SH-SY5Y (cell line): Measurements from ENCODE around the gene ZBTB20.

Experiments used
- GATA2 ChIP-seq: IDR thresholded peaks from 2 replicates; pipeline ENCODE4 v1.6.1; 2011; ENCODE audit warnings: mild to moderate bottlenecking, low read depth, low read length
- GATA3 ChIP-seq: IDR thresholded peaks from 2 replicates; pipeline ENCODE4 v1.6.1; 2011; ENCODE audit warnings: low read depth, mild to moderate bottlenecking, low read length, moderate library complexity

Gene ZBTB20

GRCh38 chr3:114562557-114562956 lies 584.5 kb downstream of the ZBTB20 start:
- TF ChIP-seq GATA3 (no peak), GATA2 (no peak)

DNA sequence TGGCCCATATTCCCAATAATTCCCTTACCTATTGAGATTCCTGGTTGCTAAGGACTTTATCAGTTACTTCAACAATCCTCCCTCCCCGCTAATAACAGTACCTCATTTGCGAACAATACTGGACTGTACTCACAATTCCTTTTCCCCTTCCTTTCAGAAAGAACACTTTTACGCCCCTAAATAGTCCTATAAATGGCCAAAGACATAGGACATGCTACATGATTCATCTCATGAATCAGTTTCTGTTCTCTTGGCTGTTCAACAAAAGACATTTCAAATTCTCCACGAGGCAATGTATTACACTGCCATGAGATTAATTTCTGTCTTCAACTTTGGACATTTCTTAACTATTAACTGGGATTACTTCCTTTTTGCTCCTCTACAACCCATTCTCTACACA lies 588.8 kb downstream of the ZBTB20 start:
- TF ChIP-seq GATA3, result no peak
- TF ChIP-seq GATA2, result no peak

DNA sequence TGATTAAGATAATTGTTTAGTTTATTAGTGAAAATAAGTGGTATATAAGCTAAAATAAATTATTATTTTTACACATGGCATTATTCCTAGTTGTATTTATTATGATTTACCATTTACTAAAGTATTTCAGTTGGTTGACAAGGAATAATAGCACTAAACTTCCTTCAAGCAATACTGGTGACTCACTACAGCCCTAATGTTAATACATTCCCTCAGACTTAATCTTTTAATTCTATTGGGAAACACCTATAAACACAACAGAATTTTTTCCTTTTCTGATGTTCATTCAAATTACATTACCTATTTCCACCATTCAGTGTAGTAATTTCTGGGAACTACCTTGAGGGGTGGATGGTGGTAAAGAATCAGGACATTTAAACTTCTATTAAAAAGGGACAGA lies 589.3 kb downstream of the ZBTB20 start:
- TF ChIP-seq GATA2 (no peak), GATA3 (no peak)

- TF ChIP-seq GATA3 (no peak), GATA2 (no peak)
These were observed 590.4 kb downstream of the ZBTB20 start for GRCh38 chr3:114556657-114557213.

GRCh38 chr3:114554731-114555130 lies 592.4 kb downstream of the ZBTB20 start:
- TF ChIP-seq GATA2 (no peak), GATA3 (no peak)

DNA sequence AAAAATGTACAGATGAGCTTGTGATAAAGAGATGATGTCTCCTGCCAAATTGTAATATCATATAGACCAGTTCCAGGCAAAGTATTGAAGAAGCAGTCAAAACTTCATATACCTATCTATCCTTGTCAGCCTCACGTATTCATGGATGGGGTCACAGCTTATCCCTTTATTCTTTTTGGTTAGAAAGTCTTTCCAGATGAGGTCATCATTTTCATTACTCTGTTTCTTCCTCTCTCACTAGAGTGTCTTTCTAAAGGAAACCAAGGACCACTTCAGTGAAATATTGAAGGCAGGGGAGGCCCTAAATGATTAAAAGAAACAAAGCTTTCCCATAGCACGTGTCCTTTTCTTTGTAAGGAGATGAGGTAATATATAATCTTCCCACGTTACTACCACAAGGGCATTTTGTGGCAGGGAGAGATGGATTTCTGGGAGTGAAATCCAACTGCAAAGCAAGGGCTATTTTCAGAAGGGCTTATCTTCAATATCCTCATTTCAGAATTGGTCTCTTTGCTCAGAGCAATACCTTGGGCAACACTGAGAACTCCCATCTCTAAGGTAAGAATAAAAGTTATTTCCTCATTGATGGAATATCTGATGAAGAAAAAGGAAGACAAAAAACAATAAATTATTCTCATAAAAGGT lies 593.0 kb downstream of the ZBTB20 start:
- no peak for TF ChIP-seq GATA2
- TF ChIP-seq GATA3, result no peak

DNA sequence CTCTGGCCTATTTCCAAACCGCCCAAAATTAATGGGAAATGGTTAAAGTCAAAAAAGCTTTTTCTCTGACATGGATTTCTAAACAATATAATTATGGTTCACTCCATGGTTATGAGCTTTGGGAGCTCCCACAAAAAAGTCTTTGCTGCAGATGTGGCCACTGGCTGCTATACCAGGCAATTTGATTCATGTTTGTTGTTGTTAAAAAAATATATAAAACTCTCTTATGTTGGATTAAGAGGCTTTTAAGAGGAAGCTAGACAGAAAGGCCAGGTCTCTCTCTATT lies 594.6 kb downstream of the ZBTB20 start:
- TF ChIP-seq GATA3, result no peak
- TF ChIP-seq GATA2, result no peak

- TF ChIP-seq GATA2, result no peak
- no peak for TF ChIP-seq GATA3
These were observed 595.1 kb downstream of the ZBTB20 start for GRCh38 chr3:114551770-114552526.

GRCh38 chr3:114550165-114550564 lies 596.9 kb downstream of the ZBTB20 start:
- TF ChIP-seq GATA3, result no peak
- TF ChIP-seq GATA2, result no peak

- no peak for TF ChIP-seq GATA3
- TF ChIP-seq GATA2, result no peak
These were observed 601.9 kb downstream of the ZBTB20 start for GRCh38 chr3:114545193-114545592.

GRCh38 chr3:114542359-114542758 lies 604.7 kb downstream of the ZBTB20 start:
- TF ChIP-seq GATA3 (no peak), GATA2 (no peak)

- TF ChIP-seq GATA3 (no peak), GATA2 (no peak)
These were observed 607.6 kb downstream of the ZBTB20 start for GRCh38 chr3:114539525-114539924.

DNA sequence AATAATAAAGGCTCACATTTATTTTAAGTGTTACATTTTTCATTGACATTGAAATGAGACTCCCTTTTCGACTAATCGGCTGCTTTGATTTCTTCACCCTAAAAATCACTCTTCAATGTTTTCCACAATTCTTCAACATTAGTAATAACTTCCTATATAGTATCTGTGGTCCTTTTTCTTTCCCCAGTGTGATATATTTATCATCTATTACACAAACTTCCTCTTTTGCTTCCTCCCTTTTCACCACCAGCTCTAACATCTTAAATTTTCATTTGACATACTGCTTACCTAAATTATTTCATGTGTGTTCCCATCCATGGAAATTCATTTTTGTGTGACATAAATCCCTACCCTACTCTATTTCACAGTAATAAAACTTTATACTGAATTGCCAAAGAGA lies 608.9 kb downstream of the ZBTB20 start:
- TF ChIP-seq GATA2 (no peak), GATA3 (no peak)

DNA sequence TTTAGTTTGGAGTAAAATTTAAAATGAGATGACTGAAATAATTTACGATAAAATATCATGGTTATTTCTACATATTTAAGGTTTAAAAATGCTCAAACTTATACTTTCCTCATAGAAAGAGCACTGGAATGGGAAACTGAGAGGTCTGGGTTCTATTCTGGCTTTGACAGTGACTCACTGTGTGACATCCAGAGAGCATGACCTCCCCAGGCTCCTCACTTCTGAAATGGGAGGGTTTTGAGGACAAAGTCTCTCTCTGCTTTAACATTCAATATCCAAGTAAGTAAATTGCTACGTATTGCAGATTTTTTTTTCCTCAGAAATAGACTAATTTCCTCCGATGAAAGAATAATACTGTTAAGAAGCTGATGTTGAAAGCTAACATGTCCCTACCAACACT lies 618.6 kb downstream of the ZBTB20 start:
- no peak for TF ChIP-seq GATA3
- no peak for TF ChIP-seq GATA2

DNA sequence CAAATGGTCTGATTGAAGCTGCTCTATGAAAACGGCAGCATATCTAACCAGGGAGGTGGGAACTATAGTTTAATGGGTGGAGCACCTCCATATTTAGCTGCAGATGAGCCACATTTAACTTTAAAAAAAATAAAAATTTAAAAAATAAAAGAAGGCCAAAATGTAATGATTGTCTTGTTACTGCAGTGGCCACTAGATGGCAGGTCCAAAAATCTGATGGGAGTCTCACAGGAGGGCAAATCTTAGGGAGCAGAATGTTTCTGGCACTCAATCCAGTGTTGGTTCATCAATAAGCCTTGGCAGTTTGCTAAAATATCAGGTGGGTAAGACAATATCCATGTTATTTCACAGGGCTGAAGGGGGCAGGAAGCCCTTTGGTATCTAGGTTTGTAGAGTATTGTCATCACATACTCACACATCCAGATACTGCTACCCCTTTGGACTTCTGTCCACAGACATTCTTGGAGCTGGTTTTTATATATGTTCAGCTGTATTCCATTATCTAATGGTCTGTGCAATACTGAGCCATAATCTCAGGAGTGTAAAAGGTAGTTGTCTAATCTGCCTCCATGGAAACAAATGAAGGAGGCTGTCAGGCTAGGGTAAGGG lies 619.9 kb downstream of the ZBTB20 start:
- TF ChIP-seq GATA2 (no peak), GATA3 (no peak)

- TF ChIP-seq GATA2 (no peak), GATA3 (no peak)
These were observed 621.8 kb downstream of the ZBTB20 start for GRCh38 chr3:114525278-114525677.

DNA sequence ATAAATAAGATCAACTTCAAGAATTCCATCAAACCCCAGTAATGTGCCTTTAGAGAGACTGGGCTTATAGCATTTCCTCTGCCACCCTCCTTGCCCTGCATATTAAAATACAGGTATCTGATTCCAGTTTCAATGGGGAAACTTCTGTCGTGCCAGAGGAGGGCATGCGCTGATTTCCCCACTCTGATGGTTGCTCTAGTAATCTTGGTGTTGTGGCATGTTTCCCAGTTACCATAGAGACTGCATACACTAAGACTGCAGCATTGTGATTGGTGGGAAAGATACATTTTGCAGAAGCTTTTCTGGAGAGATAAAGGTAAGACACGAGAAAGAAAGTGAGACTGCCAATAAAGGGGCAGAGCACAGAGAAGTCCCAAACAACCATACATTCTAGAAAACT lies 627.7 kb downstream of the ZBTB20 start:
- TF ChIP-seq GATA2, result no peak
